ENCODE data around the gene GABARAPL1. TPM values are rescaled to one million over a fixed set of nuclear protein-coding genes. Genes with fewer than 3 reads are reported as not detected.

GABARAPL1 gene
- total RNA-seq, 1 experiment from 2014 or later: 55.6 TPM

DNA sequence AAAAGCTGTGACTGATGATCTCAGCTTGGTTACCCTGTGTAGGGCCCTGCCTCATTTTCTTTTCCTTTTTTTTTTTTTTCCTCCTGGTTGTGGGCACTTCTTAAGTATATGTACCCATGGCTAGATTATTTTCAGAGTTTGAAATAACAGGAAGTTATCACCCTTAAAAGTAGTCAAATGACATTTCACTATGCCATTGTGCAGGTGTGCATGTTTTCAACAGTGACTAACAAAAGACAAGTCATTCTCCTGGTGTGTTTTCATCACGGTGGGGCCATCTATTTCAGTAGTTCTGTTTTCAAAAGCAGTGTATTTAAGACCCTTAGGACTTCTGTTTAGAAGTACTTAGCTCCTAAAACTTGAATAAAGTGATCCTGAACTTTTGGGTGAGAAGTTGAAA, 15.0 kb downstream of the GABARAPL1 start:
- H4K5ac ChIP-seq (ENCODE audit: insufficient read length, low read depth, low read length): no peak overlapping the region
- H3K23me2 ChIP-seq (ENCODE audit: insufficient read length, low read depth, low read length, poor library complexity, severe bottlenecking): no peaks in the 10 kb centered on the region
- H3K79me1 ChIP-seq (ENCODE audit: insufficient read depth, low read depth, low read length, poor library complexity, severe bottlenecking): no peaks in the 10 kb centered on the region
- TF ChIP-seq, protein P1, sequence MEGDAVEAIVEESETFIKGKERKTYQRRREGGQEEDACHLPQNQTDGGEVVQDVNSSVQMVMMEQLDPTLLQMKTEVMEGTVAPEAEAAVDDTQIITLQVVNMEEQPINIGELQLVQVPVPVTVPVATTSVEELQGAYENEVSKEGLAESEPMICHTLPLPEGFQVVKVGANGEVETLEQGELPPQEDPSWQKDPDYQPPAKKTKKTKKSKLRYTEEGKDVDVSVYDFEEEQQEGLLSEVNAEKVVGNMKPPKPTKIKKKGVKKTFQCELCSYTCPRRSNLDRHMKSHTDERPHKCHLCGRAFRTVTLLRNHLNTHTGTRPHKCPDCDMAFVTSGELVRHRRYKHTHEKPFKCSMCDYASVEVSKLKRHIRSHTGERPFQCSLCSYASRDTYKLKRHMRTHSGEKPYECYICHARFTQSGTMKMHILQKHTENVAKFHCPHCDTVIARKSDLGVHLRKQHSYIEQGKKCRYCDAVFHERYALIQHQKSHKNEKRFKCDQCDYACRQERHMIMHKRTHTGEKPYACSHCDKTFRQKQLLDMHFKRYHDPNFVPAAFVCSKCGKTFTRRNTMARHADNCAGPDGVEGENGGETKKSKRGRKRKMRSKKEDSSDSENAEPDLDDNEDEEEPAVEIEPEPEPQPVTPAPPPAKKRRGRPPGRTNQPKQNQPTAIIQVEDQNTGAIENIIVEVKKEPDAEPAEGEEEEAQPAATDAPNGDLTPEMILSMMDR (conservative IDR thresholded peaks at IDR 0.05): no peak
- no peak overlapping the region for H2AK5ac ChIP-seq (ENCODE audit: insufficient read length, low read length)
- H3K4me2 ChIP-seq (ENCODE audit: insufficient read depth, insufficient read length, low read length): no peak overlapping the region
- Mint-ChIP-seq H3K27me3 (ENCODE audit: low read depth) (no peaks in the 10 kb centered on the region), H3K4me3 (no peak overlapping the region), H3K27ac (no peak overlapping the region), H3K9me3 (peaks cover 0 to 4% of the 10 kb centered on the region in 2 experiments; a peak in 1 of 5 replicates), H3K36me3 (ENCODE audit: insufficient read depth in 1 of 3, low read depth in 3 of 3) (peaks cover 22 to 25% (median 23%) of the 10 kb centered on the region in 3 experiments), H3K4me1 (peaks cover 0 to 4% of the 10 kb centered on the region in 2 experiments; a peak in 1 of 4 replicates)
- no peak overlapping the region for H3K18ac ChIP-seq (ENCODE audit: insufficient read length, low read depth, low read length)
- no peak overlapping the region for H2BK12ac ChIP-seq (ENCODE audit: insufficient read length, low read depth, low read length)
- no peak overlapping the region for H2BK5ac ChIP-seq (ENCODE audit: insufficient read length, low read length)
- H2AFZ ChIP-seq (ENCODE audit: low read length): no peak overlapping the region
- no peak overlapping the region for H2BK15ac ChIP-seq (ENCODE audit: low read depth, low read length)
- WGBS (ENCODE audit: extremely low coverage, insufficient read length, low lambda C conversion rate): no CpG with 5 or more reads among the region's 1 CpG
- no peak for DNase-seq
- no peaks in the 10 kb centered on the region for H3K4me1 ChIP-seq (ENCODE audit: insufficient read depth, low read length)
- no peak overlapping the region for H3K27ac ChIP-seq (ENCODE audit: insufficient read length, low read depth, low read length)
- H2BK20ac ChIP-seq (ENCODE audit: low read depth, low read length, poor library complexity, severe bottlenecking): no peak overlapping the region
- no peak overlapping the region for H3K14ac ChIP-seq (ENCODE audit: insufficient read depth, low read length)
- no peaks in the 10 kb centered on the region for H3K9me3 ChIP-seq (ENCODE audit: control insufficient read depth, low read depth, low read length)
- H3T11ph ChIP-seq (ENCODE audit: low read length): no peak overlapping the region
- no peak overlapping the region for H3K23ac ChIP-seq (ENCODE audit: insufficient read length, low read depth, low read length)
- no peak overlapping the region for H3K9ac ChIP-seq (ENCODE audit: extremely low read depth, insufficient read length, low read length)
- no peak overlapping the region for H4K8ac ChIP-seq (replicated peaks; ENCODE audit: insufficient read length, low read depth, low read length)
- H2BK120ac ChIP-seq (ENCODE audit: low read depth, low read length, poor library complexity, severe bottlenecking): no peak overlapping the region
- no peaks in the 10 kb centered on the region for H4K20me1 ChIP-seq (ENCODE audit: control insufficient read depth, insufficient read depth, insufficient read length)
- no peaks in the 10 kb centered on the region for H3K79me2 ChIP-seq (ENCODE audit: insufficient read depth, low read length)
- no peaks in the 10 kb centered on the region for H3K27me3 ChIP-seq (ENCODE audit: insufficient read depth, low read length)
- no peak overlapping the region for H3K56ac ChIP-seq (ENCODE audit: insufficient read length, low read depth, low read length)
- H3K4ac ChIP-seq (ENCODE audit: low read depth, low read length): no peak overlapping the region
- no peak overlapping the region for H4K91ac ChIP-seq (ENCODE audit: insufficient read length, low read depth, low read length)
